ENCODE results near the gene IL25. TPM values are rescaled to one million over a fixed set of nuclear protein-coding genes. Genes with fewer than 3 reads are reported as not detected.

Gene IL25
- total RNA-seq, 4 donors from 2014 or later, result not detected

DNA sequence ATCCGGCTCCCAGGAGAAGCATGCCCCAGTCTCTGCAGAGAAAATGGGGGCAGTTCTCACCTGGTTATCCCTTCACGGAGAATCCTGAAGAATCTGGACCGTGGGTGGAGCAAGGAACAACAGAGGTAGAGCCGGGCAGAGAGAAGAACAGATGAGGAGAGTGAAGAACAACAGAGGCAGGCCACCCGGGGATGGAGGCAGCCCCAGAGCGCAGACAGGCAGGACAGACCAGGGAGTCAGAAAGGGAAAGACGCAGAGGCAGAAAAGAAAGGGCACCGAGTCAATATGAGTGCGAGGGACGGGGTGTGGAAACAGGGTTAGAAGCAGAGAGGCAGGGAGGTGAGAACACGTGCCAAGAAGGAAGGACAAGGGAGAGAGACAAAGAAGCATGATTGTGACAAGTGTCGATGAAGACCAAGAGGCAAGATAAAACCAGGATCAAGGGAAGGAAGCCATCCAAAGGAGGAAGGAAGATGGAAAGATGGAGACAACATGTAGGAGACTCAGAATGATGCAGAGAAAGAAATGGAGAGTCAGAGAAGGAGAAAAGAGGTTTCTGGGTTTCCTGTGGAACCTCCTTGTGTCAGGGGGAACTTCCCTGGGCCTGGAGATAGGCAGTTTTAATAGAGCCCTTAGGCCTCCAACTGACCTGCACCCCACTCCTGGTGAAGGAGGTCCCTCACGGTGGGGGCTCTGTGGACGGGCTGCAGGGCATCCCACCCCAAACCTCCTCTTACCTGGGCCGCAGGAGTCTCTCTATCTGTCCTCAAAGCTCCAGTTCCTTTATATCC lies 35.1 kb downstream of the IL25 start, which contains the start of gene MYH6:
MYH6 (minus strand) TSS at position 758 of the 791 bp plus-strand sequence. CDS start 1,050 bp downstream, outside the sequence.
- Histone ChIP-seq H3K27ac (replicated peaks in 1 of 4) (no peak within 1 kb of the TSS), H3K27me3 (peaks cover 0 to 14% (median 0%) of the 10 kb centered on the region in 4 donors), H3K4me1 (peaks cover 0 to 6% (median 0%) of the 10 kb centered on the region in 4 donors), H3K4me3 (no peak within 1 kb of the TSS), H3K36me3 (peaks cover 0 to 50% (median 0%) of the 10 kb centered on the region in 4 donors), H3K9me3 (no peaks in the 10 kb centered on the region)
- 84% methylated on average over 14 of the region's 15 CpGs for WGBS
- TF ChIP-seq EP300 (IDR thresholded peaks at IDR 0.05), result no peak
- TF ChIP-seq POLR2AphosphoS5 (IDR thresholded peaks at IDR 0.05), result no peak
- TF ChIP-seq, protein P1, sequence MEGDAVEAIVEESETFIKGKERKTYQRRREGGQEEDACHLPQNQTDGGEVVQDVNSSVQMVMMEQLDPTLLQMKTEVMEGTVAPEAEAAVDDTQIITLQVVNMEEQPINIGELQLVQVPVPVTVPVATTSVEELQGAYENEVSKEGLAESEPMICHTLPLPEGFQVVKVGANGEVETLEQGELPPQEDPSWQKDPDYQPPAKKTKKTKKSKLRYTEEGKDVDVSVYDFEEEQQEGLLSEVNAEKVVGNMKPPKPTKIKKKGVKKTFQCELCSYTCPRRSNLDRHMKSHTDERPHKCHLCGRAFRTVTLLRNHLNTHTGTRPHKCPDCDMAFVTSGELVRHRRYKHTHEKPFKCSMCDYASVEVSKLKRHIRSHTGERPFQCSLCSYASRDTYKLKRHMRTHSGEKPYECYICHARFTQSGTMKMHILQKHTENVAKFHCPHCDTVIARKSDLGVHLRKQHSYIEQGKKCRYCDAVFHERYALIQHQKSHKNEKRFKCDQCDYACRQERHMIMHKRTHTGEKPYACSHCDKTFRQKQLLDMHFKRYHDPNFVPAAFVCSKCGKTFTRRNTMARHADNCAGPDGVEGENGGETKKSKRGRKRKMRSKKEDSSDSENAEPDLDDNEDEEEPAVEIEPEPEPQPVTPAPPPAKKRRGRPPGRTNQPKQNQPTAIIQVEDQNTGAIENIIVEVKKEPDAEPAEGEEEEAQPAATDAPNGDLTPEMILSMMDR (IDR thresholded peaks at IDR 0.05), result no peak
- no peak for TF ChIP-seq POLR2A (IDR thresholded peaks at IDR 0.05; ENCODE audit: low read depth)
- intact Hi-C loops (cut with DNase I), result no loop called here
- no peak for DNase-seq (ENCODE audit: extremely low spot score)

DNA sequence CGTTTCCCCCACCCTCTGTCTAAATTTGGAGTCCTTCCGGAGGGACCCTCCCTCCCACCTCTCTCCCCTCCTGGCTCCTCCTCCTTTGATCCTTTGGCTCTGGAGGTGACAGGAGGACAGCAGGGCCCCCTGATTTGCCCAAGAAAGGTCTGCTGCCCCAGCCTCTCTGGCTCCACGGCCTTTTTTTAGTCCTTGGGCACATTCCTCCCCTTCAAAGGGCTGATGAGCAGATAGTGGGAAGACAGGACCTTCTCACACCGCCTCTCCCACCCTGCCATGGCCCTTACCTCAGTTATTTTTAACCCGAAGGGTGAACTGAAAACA lies 35.7 kb downstream of the IL25 start:
- no peak for DNase-seq (ENCODE audit: extremely low spot score)
- intact Hi-C loops (cut with DNase I), result no loop called here
- H3K4me3 ChIP-seq, result no peak overlapping the region
- WGBS, result 60% methylated on average over 5 of the region's 5 CpGs
- H3K9me3 ChIP-seq, result no peaks in the 10 kb centered on the region
- peaks cover 0 to 50% (median 0%) of the 10 kb centered on the region in 4 donors for H3K36me3 ChIP-seq
- H3K27me3 ChIP-seq, result peaks cover 0 to 14% (median 0%) of the 10 kb centered on the region in 4 donors
- TF ChIP-seq, protein P1 (IDR thresholded peaks at IDR 0.05), result no peak
- TF ChIP-seq POLR2AphosphoS5 (IDR thresholded peaks at IDR 0.05) (no peak), POLR2A (IDR thresholded peaks at IDR 0.05; ENCODE audit: low read depth) (no peak), EP300 (IDR thresholded peaks at IDR 0.05) (no peak)
- H3K27ac ChIP-seq (replicated peaks in 1 of 4), result no peak overlapping the region
- peaks cover 0 to 6% (median 0%) of the 10 kb centered on the region in 4 donors for H3K4me1 ChIP-seq

DNA sequence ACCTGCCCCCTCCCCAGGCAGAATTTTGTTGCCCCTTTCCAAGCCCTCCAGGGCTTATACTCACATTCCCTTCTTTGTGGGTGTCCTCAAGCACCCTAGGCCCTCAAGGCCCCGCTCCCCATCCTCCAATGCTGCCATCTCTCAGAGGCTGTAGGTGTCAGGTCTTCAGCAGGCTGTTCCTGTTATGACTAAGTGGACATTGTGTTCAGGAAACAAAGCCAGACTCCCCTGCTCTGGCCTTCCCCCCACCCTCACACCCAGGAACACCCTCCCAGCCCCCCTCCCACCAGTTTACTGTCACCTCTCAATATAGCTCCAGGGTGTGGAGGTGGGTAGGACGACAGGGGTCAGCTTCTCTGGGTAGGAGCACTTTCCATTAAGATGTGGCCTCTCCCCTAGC lies 36.9 kb downstream of the IL25 start:
- intact Hi-C loops (cut with DNase I), result no loop called here
- H3K36me3 ChIP-seq, result peaks cover 0 to 50% (median 0%) of the 10 kb centered on the region in 4 donors
- peaks cover 0 to 14% (median 0%) of the 10 kb centered on the region in 4 donors for H3K27me3 ChIP-seq
- H3K4me1 ChIP-seq, result peaks cover 0 to 6% (median 0%) of the 10 kb centered on the region in 4 donors
- no peak for TF ChIP-seq EP300 (IDR thresholded peaks at IDR 0.05)
- TF ChIP-seq POLR2AphosphoS5 (IDR thresholded peaks at IDR 0.05), result no peak
- TF ChIP-seq, protein P1 (IDR thresholded peaks at IDR 0.05), result no peak
- TF ChIP-seq POLR2A (IDR thresholded peaks at IDR 0.05; ENCODE audit: low read depth), result no peak
- no peaks in the 10 kb centered on the region for H3K9me3 ChIP-seq
- no peak overlapping the region for H3K4me3 ChIP-seq
- DNase-seq (ENCODE audit: extremely low spot score), result no peak
- WGBS, result 92% methylated on average over 2 of the region's 2 CpGs
- no peak overlapping the region for H3K27ac ChIP-seq (replicated peaks in 1 of 4)

DNA sequence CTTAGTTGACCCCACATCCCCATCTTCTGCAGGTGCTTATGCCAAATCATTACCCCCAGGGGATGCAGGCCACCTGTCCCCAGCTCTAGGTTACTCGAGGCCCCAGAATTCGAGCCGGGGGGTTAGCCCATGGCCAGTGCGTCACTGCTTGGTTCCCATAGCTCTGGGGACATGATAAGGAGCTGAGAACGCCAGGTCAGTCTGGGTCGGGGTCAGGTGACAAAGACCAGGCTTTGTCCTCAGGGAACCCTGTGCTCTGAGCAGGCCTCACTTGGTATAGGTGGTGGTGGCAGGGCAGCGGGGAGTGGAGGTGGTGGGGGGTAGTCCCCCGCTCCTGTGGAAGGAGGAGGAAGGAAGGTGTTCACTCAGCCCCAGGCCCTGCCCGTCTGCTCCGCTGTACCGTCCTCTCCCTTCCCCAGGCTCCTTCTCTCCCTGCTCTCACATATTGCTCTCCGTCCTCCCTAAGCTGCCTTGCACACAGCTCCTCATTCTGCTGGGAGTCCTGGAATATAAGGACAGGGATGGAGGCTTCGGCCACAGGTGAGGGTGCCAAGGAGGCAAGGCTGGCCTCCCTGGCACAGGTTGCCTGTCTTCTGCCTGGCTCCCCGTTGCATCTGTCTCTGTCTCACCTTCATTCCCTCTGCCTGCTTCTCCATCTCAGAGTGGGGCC lies 37.5 kb downstream of the IL25 start:
- no peaks in the 10 kb centered on the region for H3K9me3 ChIP-seq
- no peak overlapping the region for H3K4me3 ChIP-seq
- peaks cover 0 to 14% (median 0%) of the 10 kb centered on the region in 4 donors for H3K27me3 ChIP-seq
- intact Hi-C loops (cut with DNase I), result no loop called here
- DNase-seq (ENCODE audit: extremely low spot score), result no peak
- no peak for TF ChIP-seq EP300 (IDR thresholded peaks at IDR 0.05)
- TF ChIP-seq POLR2AphosphoS5 (IDR thresholded peaks at IDR 0.05), result no peak
- TF ChIP-seq, protein P1 (IDR thresholded peaks at IDR 0.05), result no peak
- TF ChIP-seq POLR2A (IDR thresholded peaks at IDR 0.05; ENCODE audit: low read depth), result no peak
- peaks cover 0 to 52% (median 0%) of the 10 kb centered on the region in 4 donors for H3K36me3 ChIP-seq
- H3K4me1 ChIP-seq, result peaks cover 0 to 6% (median 0%) of the 10 kb centered on the region in 4 donors
- no peak overlapping the region for H3K27ac ChIP-seq (replicated peaks in 1 of 4)
- 91% methylated on average over 7 of the region's 14 CpGs for WGBS

Data from esophagus muscularis mucosa (tissue), 4 donors.